ENCODE data around the gene LY6G5B.

The LY6G5B gene

DNA sequence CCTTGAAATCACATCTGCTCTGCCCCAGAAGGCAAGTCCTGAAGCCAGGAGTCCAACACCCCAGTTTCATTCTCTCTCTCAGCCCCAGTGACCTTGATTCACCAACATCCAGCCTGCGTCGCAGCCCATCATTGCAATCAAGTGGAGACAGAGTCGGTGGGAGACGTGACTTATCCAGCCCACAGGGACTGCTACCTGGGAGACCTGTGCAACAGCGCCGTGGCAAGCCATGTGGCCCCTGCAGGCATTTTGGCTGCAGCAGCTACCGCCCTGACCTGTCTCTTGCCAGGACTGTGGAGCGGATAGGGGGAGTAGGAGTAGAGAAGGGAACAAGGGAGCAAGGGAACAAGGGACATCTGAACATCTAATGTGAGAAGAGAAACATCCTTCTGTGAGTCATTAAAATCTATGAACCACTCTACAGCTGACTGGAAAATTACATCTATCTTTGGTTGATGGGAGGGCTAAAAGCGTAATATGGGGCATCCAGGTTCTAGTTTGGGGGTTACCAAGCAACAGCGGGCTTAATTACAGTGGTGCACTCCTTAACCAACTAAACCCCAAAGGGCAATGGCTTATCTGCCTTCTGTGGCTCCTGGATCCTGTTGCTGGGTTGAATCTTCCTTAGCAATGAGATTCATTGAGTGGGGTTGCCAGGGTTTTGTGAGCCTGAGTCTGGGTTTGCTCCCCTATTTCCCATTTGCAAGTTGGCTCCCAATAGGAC, 47.9 kb downstream of the LY6G5B start:
- DNase-seq, result no peak

GRCh38 chr6:31718265-31718664, 48.5 kb downstream of the LY6G5B start:
- DNase-seq, result no peak

GRCh38 chr6:31719001-31719400, 49.2 kb downstream of the LY6G5B start:
- DNase-seq, result no peak

DNA sequence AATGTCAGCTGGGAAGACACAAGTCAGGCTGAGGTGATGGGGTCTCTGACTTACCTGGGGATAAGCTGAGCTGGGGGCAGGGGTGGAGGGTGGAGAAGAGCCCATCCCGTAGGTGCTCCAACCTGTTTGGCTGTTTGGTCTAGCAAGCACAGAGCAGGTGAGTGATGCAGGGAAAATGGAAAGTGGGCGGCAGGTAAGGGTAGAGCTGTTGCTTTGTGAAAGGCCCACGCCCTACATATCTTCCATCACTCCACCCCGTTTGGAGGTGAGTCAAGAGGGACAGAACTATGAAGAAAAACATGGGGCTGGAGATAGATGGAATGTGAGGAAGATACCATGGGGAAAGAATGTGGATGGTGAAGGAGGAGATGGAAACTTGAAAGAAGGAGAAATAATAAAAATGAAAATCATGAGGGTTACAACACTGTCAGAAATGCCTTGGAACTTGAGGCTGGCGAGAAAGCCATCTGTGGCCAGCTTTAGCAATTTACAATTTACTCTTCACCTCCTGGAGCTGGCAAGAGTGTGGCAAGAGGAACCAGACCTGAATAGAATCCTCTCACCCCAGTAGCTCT, 50.5 kb downstream of the LY6G5B start:
- no peak for DNase-seq

GRCh38 chr6:31721351-31722020, 51.7 kb downstream of the LY6G5B start, which contains the start of gene LY6G6C:
Gene LY6G6C (minus strand): TSS chr6:31721746. CDS start chr6:31721679, 67 bp downstream.
- no peak for DNase-seq

DNA sequence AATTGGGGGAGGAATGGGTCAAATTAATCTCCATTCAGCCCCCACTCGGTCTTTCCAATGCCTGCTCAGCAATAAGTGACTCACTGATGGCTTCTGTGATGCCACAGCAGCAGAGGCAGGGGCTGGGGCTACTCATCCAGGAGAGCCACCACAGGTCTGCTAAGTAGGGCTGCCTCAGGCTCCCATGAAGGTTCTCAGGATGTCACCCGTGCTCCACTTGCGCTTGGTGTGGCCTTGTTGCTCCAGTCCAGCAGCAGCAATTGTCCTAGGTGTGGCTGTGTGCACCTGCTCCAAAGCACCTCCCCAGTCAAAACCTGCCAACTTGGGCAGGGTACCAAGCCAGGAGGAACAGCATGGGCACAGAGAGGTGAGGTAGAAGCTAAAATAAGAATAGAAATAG, 52.4 kb downstream of the LY6G5B start:
- DNase-seq, result no peak

Measured in right forelimb (tissue), 1 donor.